Activated CD4-positive, CD25-positive, alpha-beta regulatory T cell (primary cell): ENCODE measurements around the gene OPCML.

Experiments
- DNase-seq, 4 experiments: peaks; one replicate each; lab custom pipeline; 2025; lab: John Stamatoyannopoulos, UW

Gene OPCML

GRCh38 chr11:133232665-133233064 lies 299.6 kb downstream of the OPCML start:
- DNase-seq = no peak

GRCh38 chr11:133230431-133230830 lies 301.9 kb downstream of the OPCML start:
- no peak for DNase-seq

GRCh38 chr11:133228471-133229329 lies 303.6 kb downstream of the OPCML start:
- DNase-seq = no peak

GRCh38 chr11:133227632-133228111 lies 304.6 kb downstream of the OPCML start:
- no peak for DNase-seq

GRCh38 chr11:133224271-133224670 lies 308.0 kb downstream of the OPCML start:
- DNase-seq = no peak

GRCh38 chr11:133222425-133223330 lies 309.6 kb downstream of the OPCML start:
- DNase-seq = no peak

- no peak for DNase-seq
Measured at GRCh38 chr11:133219543-133219942, 312.8 kb downstream of the OPCML start.

GRCh38 chr11:133216813-133217212 lies 315.5 kb downstream of the OPCML start:
- no peak for DNase-seq

GRCh38 chr11:133215596-133216230 lies 316.6 kb downstream of the OPCML start:
- DNase-seq = no peak

- no peak for DNase-seq
Measured at GRCh38 chr11:133214646-133215045, 317.7 kb downstream of the OPCML start.

- no peak for DNase-seq
Measured at GRCh38 chr11:133212201-133212600, 320.1 kb downstream of the OPCML start.

- DNase-seq = no peak
Measured at GRCh38 chr11:133207995-133208394, 324.3 kb downstream of the OPCML start.

GRCh38 chr11:133206313-133207005 lies 325.8 kb downstream of the OPCML start:
- DNase-seq = no peak

- DNase-seq = no peak
Measured at GRCh38 chr11:133204158-133204557, 328.1 kb downstream of the OPCML start.

GRCh38 chr11:133202816-133203215 lies 329.5 kb downstream of the OPCML start:
- no peak for DNase-seq

- no peak for DNase-seq
Measured at GRCh38 chr11:133198438-133198837, 333.9 kb downstream of the OPCML start.

- DNase-seq = no peak
Measured at GRCh38 chr11:133197425-133197824, 334.9 kb downstream of the OPCML start.

- no peak for DNase-seq
Measured at GRCh38 chr11:133191931-133192330, 340.4 kb downstream of the OPCML start.

- no peak for DNase-seq
Measured at GRCh38 chr11:133181667-133182066, 350.6 kb downstream of the OPCML start.

GRCh38 chr11:133181066-133181465 lies 351.2 kb downstream of the OPCML start:
- no peak for DNase-seq

GRCh38 chr11:133180201-133180600 lies 352.1 kb downstream of the OPCML start:
- DNase-seq = no peak

- DNase-seq = no peak
Measured at GRCh38 chr11:133176748-133177147, 355.6 kb downstream of the OPCML start.
